ENCODE data around the gene CKMT2.

Gene CKMT2

DNA sequence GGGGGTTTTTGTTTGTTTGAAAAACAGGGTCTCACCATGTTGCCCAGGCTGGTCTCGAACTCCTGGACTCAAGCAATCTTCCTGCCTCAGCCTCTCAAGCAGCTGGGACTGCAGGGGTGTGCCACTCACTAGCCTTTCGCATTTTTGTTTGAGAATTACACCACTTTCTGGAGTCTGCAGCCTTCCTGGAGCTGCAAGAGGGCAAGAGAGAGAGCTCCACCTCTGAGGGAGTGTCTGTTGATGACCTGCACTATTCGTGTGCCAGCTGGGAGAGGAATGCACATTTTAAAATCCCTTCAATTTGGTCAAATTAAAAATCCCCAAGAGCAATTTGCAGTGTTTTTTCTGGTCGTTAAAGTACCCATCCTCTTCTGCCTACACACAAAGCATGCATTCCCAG is 5.0 kb upstream of the CKMT2 start:
- TF ChIP-seq, protein P1, sequence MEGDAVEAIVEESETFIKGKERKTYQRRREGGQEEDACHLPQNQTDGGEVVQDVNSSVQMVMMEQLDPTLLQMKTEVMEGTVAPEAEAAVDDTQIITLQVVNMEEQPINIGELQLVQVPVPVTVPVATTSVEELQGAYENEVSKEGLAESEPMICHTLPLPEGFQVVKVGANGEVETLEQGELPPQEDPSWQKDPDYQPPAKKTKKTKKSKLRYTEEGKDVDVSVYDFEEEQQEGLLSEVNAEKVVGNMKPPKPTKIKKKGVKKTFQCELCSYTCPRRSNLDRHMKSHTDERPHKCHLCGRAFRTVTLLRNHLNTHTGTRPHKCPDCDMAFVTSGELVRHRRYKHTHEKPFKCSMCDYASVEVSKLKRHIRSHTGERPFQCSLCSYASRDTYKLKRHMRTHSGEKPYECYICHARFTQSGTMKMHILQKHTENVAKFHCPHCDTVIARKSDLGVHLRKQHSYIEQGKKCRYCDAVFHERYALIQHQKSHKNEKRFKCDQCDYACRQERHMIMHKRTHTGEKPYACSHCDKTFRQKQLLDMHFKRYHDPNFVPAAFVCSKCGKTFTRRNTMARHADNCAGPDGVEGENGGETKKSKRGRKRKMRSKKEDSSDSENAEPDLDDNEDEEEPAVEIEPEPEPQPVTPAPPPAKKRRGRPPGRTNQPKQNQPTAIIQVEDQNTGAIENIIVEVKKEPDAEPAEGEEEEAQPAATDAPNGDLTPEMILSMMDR (IDR thresholded peaks at IDR 0.05; ENCODE audit: borderline replicate concordance, insufficient read depth, low read depth, low read length), result no peak
- H3K4me3 ChIP-seq (ENCODE audit: low read depth, low read length), result no peak overlapping the region

DNA sequence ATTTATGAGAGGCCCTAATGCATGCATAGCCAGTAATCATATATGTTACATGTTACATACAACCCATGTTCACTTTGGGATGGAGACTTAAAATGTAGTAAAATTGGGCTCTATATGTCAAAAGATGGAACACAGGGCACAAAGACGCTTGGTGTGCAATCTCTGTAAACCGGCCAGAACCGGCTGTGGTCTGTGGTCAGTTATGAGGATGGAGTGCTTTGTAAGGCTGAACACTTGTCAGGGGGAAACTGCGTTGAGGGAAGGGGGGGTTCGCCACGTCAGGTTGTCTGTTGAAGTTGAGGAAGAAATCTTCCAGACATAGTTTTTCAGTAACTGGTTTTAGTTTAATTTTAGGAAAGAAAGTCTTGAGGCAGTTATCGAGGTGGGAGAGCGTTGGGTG is 2.7 kb upstream of the CKMT2 start:
- H3K4me3 ChIP-seq (ENCODE audit: low read depth, low read length), result no peak overlapping the region
- TF ChIP-seq, protein P1 (IDR thresholded peaks at IDR 0.05; ENCODE audit: borderline replicate concordance, insufficient read depth, low read depth, low read length), result no peak

DNA sequence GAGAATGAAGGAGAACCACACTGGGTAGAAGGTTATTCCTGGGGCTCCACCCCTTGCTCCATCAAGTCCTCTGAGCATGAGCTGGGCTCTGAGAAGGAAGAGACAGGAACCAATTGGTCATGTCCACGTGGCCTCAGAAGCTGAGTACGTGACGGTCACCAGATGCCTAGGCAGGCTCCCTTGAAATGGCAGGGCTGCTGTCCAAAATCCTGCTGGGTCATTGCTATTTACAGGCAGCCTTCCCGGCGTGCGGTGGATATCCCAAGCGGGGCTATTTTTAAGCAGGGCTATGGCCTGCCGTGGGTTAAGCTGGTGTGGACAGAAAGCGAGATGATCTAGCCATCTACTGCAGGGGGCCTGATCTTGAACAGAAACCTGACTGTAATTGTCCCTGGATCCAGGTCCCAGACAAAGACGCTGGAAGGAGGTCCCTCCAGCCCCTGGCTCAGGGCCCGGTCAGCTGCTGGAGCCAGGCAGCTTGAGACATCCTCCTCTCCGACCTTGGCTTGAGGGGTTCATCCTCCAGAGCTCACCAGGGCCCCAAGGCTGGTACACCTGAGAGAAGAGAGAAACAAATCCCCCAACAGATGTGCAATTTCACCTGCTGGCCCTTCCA is 550 bp upstream of the CKMT2 start:
- TF ChIP-seq, protein P1 (IDR thresholded peaks at IDR 0.05; ENCODE audit: borderline replicate concordance, insufficient read depth, low read depth, low read length), result no peak
- H3K4me3 ChIP-seq (ENCODE audit: low read depth, low read length), result no peak overlapping the region

- TF ChIP-seq, protein P1 (IDR thresholded peaks at IDR 0.05; ENCODE audit: borderline replicate concordance, insufficient read depth, low read depth, low read length), result no peak
- H3K4me3 ChIP-seq (ENCODE audit: low read depth, low read length), result no peak overlapping the region
Observed at GRCh38 chr5:81234299-81234698, 1.2 kb downstream of the CKMT2 start.

GRCh38 chr5:81234801-81235200 is 1.7 kb downstream of the CKMT2 start:
- TF ChIP-seq, protein P1 (IDR thresholded peaks at IDR 0.05; ENCODE audit: borderline replicate concordance, insufficient read depth, low read depth, low read length), result no peak
- H3K4me3 ChIP-seq (ENCODE audit: low read depth, low read length), result no peak overlapping the region

DNA sequence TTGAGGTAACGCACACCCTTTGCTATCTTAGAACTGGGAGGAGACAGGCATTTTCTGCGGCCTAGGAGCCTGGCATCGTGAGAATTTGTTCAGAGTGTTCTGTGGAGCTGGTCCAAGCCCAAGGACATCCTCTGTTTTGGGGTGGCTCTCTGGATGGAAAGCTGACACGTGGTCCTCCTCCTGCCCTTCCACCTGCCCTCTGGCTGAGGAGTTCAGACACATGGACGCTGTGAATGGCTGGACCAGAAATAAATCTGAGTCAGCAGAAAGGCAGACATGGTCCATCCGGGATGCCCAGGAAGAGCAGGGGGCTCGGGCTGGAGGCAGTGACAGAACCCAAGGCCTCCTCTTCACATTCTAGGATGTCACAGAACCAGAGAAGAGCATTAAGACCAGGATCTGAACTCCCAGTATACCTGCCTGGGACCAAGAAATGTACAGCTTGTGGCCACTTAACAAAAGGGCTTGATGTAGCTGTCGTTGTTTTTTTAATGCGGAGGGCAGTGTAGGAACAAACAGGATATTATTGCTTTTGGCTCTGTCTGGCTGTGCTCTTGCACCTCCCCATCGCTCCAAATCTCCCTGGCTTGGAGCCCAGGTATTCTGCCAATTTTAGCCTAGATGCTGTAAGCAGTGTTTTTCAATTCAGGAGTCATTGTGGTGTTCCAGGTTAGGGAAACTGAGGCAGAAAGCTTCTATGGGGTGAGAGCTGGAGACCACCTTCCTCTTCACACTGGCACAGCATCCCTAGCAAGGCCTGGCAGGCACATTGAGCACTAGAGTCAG is 2.4 kb downstream of the CKMT2 start:
- TF ChIP-seq, protein P1 (IDR thresholded peaks at IDR 0.05; ENCODE audit: borderline replicate concordance, insufficient read depth, low read depth, low read length), result no peak
- H3K4me3 ChIP-seq (ENCODE audit: low read depth, low read length), result no peak overlapping the region

DNA sequence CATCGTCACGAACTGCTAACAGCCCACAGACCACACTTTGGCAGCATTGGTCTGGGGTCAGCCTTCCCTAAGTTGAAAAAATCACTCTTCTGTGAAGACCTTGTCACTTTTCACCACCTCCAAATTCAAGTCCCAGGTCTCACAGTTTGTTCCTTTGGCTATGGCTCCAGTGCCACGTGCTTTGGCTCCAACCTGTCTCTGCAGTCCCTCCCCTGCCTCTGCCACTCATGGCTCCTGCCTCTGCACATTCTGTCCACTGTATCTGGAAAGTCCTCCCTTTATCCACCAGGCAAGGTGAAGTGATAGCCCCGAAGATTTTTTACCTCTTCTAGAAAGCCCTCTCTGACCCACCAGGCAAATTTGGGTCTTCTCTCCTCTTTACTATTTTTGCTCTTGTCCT is 5.3 kb downstream of the CKMT2 start:
- no peak overlapping the region for H3K4me3 ChIP-seq (ENCODE audit: low read depth, low read length)
- TF ChIP-seq, protein P1 (IDR thresholded peaks at IDR 0.05; ENCODE audit: borderline replicate concordance, insufficient read depth, low read depth, low read length), result no peak

Data from GM12875 (cell line).